HG03045 (cell line): ENCODE results near the gene SEMA4D.

Experiments used
- ATAC-seq: cut with Tn5 transposase; IDR thresholded peaks from one replicate; pipeline ENCODE4 v1.9.1; 2021; ENCODE audit warnings: mild to moderate bottlenecking, moderate library complexity; ENCODE audit not compliant: unreplicated experiment

Gene SEMA4D

GRCh38 chr9:89446961-89447310 is 51.0 kb downstream of the SEMA4D start:
- no peak for ATAC-seq

- no peak for ATAC-seq
Measured at GRCh38 chr9:89446261-89446960, 51.5 kb downstream of the SEMA4D start.

- ATAC-seq, result no peak
Measured at GRCh38 chr9:89445801-89446251, 52.1 kb downstream of the SEMA4D start.

GRCh38 chr9:89444925-89445765 is 52.8 kb downstream of the SEMA4D start:
- no peak for ATAC-seq

- ATAC-seq, result no peak
Measured at GRCh38 chr9:89444274-89444673, 53.6 kb downstream of the SEMA4D start.

- ATAC-seq, result peak; percentile 32
Measured at GRCh38 chr9:89442981-89443814, 54.7 kb downstream of the SEMA4D start.

- peak; percentile 29 for ATAC-seq
Measured at GRCh38 chr9:89442501-89442978, 55.4 kb downstream of the SEMA4D start.

GRCh38 chr9:89441986-89442385 is 55.9 kb downstream of the SEMA4D start:
- no peak for ATAC-seq

- ATAC-seq, result no peak
Measured at GRCh38 chr9:89441655-89441970, 56.3 kb downstream of the SEMA4D start.

- ATAC-seq, result no peak
Measured at GRCh38 chr9:89440951-89441654, 56.8 kb downstream of the SEMA4D start.

GRCh38 chr9:89440548-89440947 is 57.4 kb downstream of the SEMA4D start:
- ATAC-seq, result no peak

GRCh38 chr9:89440046-89440445 is 57.9 kb downstream of the SEMA4D start:
- ATAC-seq, result no peak

GRCh38 chr9:89439571-89439970 is 58.3 kb downstream of the SEMA4D start:
- ATAC-seq, result no peak

- ATAC-seq, result no peak
Measured at GRCh38 chr9:89438194-89438593, 59.7 kb downstream of the SEMA4D start.

- ATAC-seq, result no peak
Measured at GRCh38 chr9:89437772-89438171, 60.1 kb downstream of the SEMA4D start.

- no peak for ATAC-seq
Measured at GRCh38 chr9:89436963-89437625, 60.8 kb downstream of the SEMA4D start.

GRCh38 chr9:89436326-89436725 is 61.6 kb downstream of the SEMA4D start:
- ATAC-seq, result no peak

GRCh38 chr9:89435071-89435823 is 62.7 kb downstream of the SEMA4D start:
- ATAC-seq, result no peak

GRCh38 chr9:89434636-89435035 is 63.3 kb downstream of the SEMA4D start:
- no peak for ATAC-seq

GRCh38 chr9:89433826-89434225 is 64.1 kb downstream of the SEMA4D start:
- no peak for ATAC-seq
